Activated CD8-positive, alpha-beta memory T cell treated with anti-CD3 and anti-CD28 coated beads, Interleukin-2, amount 10 ng/mL, durations not matched to agents 7 days and 5 days (primary cell): ENCODE measurements around the gene HLCS. TPM values are rescaled to one million over a fixed set of nuclear protein-coding genes. Genes with fewer than 3 reads are reported as not detected.

Experiments
- ATAC-seq: fragments of 150-1000 bp; cut with Tn5 transposase; one replicate; pipeline ENCODE4 v1.10.0; 2021; ENCODE audit warnings: moderate library complexity
- CTCF ChIA-PET: fragments of 350-600 bp; sonication (Branson Sonifier 250); formaldehyde crosslinking; loops from one replicate; lab custom pipeline; 2021; ENCODE audit warnings: antibody characterized with exemption; lab: Charles Lee
- DNase-seq: peaks from one replicate; pipeline ENCODE4 v3.0.0-alpha.2; 2020
- H3K27ac Mint-ChIP-seq: one replicate; pipeline ENCODE4 v1.8.0; 2021; ENCODE audit warnings: mild to moderate bottlenecking, mixed read lengths
- H3K27me3 Mint-ChIP-seq: one replicate; pipeline ENCODE4 v1.8.0; 2021; ENCODE audit warnings: mixed read lengths
- H3K36me3 Mint-ChIP-seq: one replicate; pipeline ENCODE4 v1.8.0; 2021; ENCODE audit warnings: mild to moderate bottlenecking, mixed read lengths
- H3K4me1 Mint-ChIP-seq: one replicate; pipeline ENCODE4 v1.8.0; 2021; ENCODE audit warnings: mixed read lengths
- H3K4me3 Mint-ChIP-seq: one replicate; pipeline ENCODE4 v1.8.0; 2021; ENCODE audit warnings: mild to moderate bottlenecking, moderate library complexity, mixed read lengths
- H3K9me3 Mint-ChIP-seq: one replicate; pipeline ENCODE4 v1.8.0; 2022; ENCODE audit warnings: low read depth, mixed read lengths
- total RNA-seq, 2 experiments: library from RNA; stranded (reverse); gene quantifications; one replicate each; pipeline ENCODE4 v1.2.3, GENCODE V29; 2021

HLCS gene
- total RNA-seq, 2 experiments from 2014 or later = 14.2 to 16.2 TPM

DNA sequence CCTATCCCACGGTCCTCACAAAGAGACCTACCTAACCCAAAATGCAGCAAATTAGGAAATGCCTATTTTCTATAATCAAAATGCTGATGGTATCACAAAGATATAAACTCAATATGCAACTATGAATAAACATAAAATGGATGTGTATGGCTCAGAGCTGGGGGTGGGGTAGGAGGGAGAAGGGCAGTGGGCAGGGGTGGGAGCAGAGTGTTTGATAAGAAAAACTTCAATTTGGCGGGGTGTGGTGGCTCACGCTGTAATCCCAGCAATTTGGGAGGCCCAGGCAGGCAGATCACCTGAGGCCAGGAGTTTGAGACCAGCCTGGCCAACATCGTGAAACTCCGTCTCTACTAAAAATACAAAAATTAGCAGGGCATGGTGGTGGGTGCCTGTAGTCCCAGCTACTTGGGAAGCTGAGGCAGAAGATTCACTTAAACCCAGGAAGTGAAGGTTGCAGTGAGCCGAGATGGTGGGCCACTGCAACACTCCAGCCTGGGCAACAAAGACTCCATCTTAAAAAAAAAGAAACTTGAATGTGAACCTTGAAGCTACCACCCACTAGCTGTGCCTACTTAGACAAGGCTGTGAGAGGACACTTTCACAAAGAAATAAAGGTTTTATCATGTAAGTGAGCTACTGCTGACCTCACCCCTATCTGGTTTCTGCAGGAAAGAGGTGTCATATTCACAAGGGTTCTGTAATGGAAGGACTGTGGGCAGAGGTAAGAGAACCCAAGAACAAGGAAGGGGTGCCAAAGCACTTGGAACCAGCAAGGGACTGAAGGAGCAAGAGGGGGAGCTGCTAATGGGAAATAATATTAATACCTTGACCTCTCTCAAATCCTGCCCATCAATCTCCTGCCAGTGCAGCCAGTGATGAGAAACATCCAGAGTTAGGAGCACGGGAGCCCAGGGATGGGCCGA is 53.0 kb downstream of the HLCS start:
- H3K9me3 Mint-ChIP-seq = no peaks in the 10 kb centered on the region
- DNase-seq = no peak
- CTCF ChIA-PET = interaction anchor here (1.4 kb wide), 1 partner anchor 283 kb away, joined by 4 read pairs; no protein-coding TSS in a partner anchor
- no peaks in the 10 kb centered on the region for H3K27me3 Mint-ChIP-seq
- peaks cover 16% of the 10 kb centered on the region for H3K4me1 Mint-ChIP-seq
- H3K36me3 Mint-ChIP-seq = no peaks in the 10 kb centered on the region
- ATAC-seq = no peak
- no peak overlapping the region for H3K27ac Mint-ChIP-seq
- H3K4me3 Mint-ChIP-seq = no peak overlapping the region

GRCh38 chr21:36910581-36911307 is 55.7 kb downstream of the HLCS start:
- ATAC-seq (no peak), DNase-seq (no peak)
- peaks cover 7% of the 10 kb centered on the region for H3K4me1 Mint-ChIP-seq
- no peaks in the 10 kb centered on the region for H3K36me3 Mint-ChIP-seq
- CTCF ChIA-PET = no interaction called here
- no peak overlapping the region for H3K27ac Mint-ChIP-seq
- H3K27me3 Mint-ChIP-seq = no peaks in the 10 kb centered on the region
- H3K4me3 Mint-ChIP-seq = no peak overlapping the region
- H3K9me3 Mint-ChIP-seq = no peaks in the 10 kb centered on the region

DNA sequence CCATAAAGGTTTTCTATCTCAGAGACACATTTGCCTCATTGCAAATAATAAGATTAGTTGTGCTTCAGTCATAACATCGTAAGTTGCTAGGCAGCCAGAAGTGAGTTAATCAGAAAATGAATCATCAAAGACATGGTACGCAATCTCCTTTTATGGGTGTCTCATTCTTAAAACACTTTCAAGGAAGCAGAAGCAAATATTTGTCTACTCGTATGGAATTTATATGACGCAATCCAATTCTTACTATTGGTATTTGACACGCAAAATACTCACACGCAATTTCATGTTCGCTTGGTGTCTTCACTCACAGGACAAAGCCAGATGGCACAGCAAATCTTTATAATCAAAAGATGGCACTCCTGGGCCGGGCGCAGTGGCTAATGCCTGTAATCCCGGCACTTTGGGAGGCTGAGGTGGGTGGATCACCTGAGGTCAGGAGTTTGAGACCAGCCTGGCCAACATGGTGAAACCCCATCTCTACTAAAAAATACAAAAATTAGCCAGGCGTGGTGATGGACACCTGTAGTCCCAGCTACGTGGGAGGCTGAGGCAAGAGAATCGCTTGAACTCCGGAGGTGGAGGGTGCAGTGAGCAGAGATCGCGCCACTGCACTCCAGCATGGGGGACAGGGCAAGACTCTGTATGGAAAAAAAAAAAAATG is 56.4 kb downstream of the HLCS start:
- H3K4me1 Mint-ChIP-seq = peaks cover 7% of the 10 kb centered on the region
- H3K4me3 Mint-ChIP-seq = no peak overlapping the region
- no peaks in the 10 kb centered on the region for H3K27me3 Mint-ChIP-seq
- H3K9me3 Mint-ChIP-seq = no peaks in the 10 kb centered on the region
- CTCF ChIA-PET = no interaction called here
- ATAC-seq (peak; percentile 45), DNase-seq (no peak)
- no peak overlapping the region for H3K27ac Mint-ChIP-seq
- no peaks in the 10 kb centered on the region for H3K36me3 Mint-ChIP-seq

- Mint-ChIP-seq H3K27ac (no peak overlapping the region), H3K27me3 (no peaks in the 10 kb centered on the region), H3K36me3 (no peaks in the 10 kb centered on the region), H3K4me1 (peaks cover 10% of the 10 kb centered on the region), H3K9me3 (no peaks in the 10 kb centered on the region), H3K4me3 (no peak overlapping the region)
- no peak for DNase-seq
- CTCF ChIA-PET = no interaction called here
- no peak for ATAC-seq
These were observed 57.0 kb downstream of the HLCS start for GRCh38 chr21:36909423-36909822.

- Mint-ChIP-seq H3K9me3 (no peaks in the 10 kb centered on the region), H3K27me3 (no peaks in the 10 kb centered on the region), H3K4me1 (peaks cover 10% of the 10 kb centered on the region), H3K4me3 (no peak overlapping the region), H3K27ac (no peak overlapping the region), H3K36me3 (no peaks in the 10 kb centered on the region)
- ATAC-seq (no peak), DNase-seq (no peak)
- CTCF ChIA-PET = no interaction called here
These were observed 58.1 kb downstream of the HLCS start for GRCh38 chr21:36908260-36908908.

DNA sequence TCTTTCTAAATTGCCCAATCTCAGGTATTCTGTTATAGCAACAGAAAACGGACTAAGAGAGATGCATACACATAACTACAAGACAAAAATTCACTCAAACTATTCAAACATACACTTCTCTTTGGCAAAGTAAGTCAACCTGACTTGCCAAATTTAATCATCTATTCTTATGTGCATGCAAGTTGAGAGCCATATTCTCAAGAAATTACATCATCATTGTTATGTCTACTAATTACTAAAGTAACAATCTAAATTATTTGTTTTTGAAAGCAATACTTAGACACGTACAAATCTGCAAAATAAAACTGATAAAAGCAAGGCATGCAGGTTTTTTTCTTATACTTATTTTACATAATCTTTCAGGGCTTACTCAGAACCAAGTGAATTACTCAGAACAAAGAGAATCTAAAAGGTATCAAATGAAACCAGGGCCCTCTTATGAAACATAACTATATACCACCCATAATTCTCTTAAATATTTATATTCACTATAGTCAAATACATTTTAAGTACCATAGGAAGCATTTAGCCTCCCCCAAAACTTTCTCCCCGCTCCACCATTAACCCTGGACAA is 62.3 kb downstream of the HLCS start:
- CTCF ChIA-PET = no interaction called here

DNA sequence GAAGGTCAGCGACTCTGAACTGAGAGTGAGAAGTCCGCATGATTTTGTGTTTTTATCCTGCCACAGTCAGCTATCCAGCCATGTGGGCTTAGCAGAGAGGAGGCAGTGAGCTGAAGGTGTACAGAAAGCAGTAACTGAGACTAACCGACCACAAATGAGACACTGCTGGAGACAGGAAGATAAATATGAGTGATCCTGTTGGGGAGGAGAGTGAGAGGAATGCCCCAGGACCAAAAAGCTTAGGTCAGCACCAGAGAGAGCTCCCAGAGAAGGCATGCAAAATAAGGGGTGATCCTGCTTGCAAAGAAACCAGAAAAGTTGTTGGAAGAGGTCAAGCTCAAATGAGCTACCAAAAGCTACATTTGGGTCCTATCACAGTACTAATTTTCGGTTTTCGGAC is 63.7 kb downstream of the HLCS start:
- H3K36me3 Mint-ChIP-seq = peaks cover 2% of the 10 kb centered on the region
- no peaks in the 10 kb centered on the region for H3K9me3 Mint-ChIP-seq
- DNase-seq = no peak
- H3K27ac Mint-ChIP-seq = no peak overlapping the region
- peaks cover 15% of the 10 kb centered on the region for H3K4me1 Mint-ChIP-seq
- H3K4me3 Mint-ChIP-seq = no peak overlapping the region
- H3K27me3 Mint-ChIP-seq = no peaks in the 10 kb centered on the region
- ATAC-seq = no peak
- CTCF ChIA-PET = interaction anchor here (1.5 kb wide), 1 partner anchor 9 kb away, joined by 3 read pairs; no protein-coding TSS in a partner anchor

More for the DNA sequence above, 62.3 kb downstream of the HLCS start:
- Mint-ChIP-seq H3K27ac (no peak overlapping the region), H3K4me3 (no peak overlapping the region), H3K27me3 (no peaks in the 10 kb centered on the region), H3K9me3 (no peaks in the 10 kb centered on the region), H3K4me1 (peaks cover 15% of the 10 kb centered on the region), H3K36me3 (no peaks in the 10 kb centered on the region)
- ATAC-seq (no peak), DNase-seq (no peak)

- no peak for ATAC-seq
- CTCF ChIA-PET = interaction anchor here (1.5 kb wide), 1 partner anchor 9 kb away, joined by 3 read pairs; no protein-coding TSS in a partner anchor
These were observed 64.1 kb downstream of the HLCS start for GRCh38 chr21:36902331-36902730.

GRCh38 chr21:36901575-36901974 is 64.9 kb downstream of the HLCS start:
- H3K36me3 Mint-ChIP-seq = peaks cover 3% of the 10 kb centered on the region
- H3K4me1 Mint-ChIP-seq = peaks cover 15% of the 10 kb centered on the region
- no peaks in the 10 kb centered on the region for H3K9me3 Mint-ChIP-seq
- no peaks in the 10 kb centered on the region for H3K27me3 Mint-ChIP-seq
- H3K4me3 Mint-ChIP-seq = no peak overlapping the region
- H3K27ac Mint-ChIP-seq = no peak overlapping the region
- ATAC-seq (no peak), DNase-seq (no peak)
- CTCF ChIA-PET = no interaction called here

More at GRCh38 chr21:36902331-36902730, 64.1 kb downstream of the HLCS start:
- H3K36me3 Mint-ChIP-seq = peaks cover 2% of the 10 kb centered on the region
- H3K4me3 Mint-ChIP-seq = no peak overlapping the region
- no peak for DNase-seq
- H3K4me1 Mint-ChIP-seq = peaks cover 15% of the 10 kb centered on the region
- H3K27me3 Mint-ChIP-seq = no peaks in the 10 kb centered on the region
- no peaks in the 10 kb centered on the region for H3K9me3 Mint-ChIP-seq
- H3K27ac Mint-ChIP-seq = no peak overlapping the region

- Mint-ChIP-seq H3K36me3 (peaks cover 13% of the 10 kb centered on the region), H3K4me1 (no peaks in the 10 kb centered on the region), H3K4me3 (no peak overlapping the region), H3K9me3 (no peaks in the 10 kb centered on the region), H3K27me3 (no peaks in the 10 kb centered on the region), H3K27ac (no peak overlapping the region)
- DNase-seq (no peak), ATAC-seq (no peak)
- CTCF ChIA-PET = interaction anchor here (0.9 kb wide), 1 partner anchor 9 kb away, joined by 3 read pairs; no protein-coding TSS in a partner anchor
These were observed 72.9 kb downstream of the HLCS start for GRCh38 chr21:36893581-36893980.

DNA sequence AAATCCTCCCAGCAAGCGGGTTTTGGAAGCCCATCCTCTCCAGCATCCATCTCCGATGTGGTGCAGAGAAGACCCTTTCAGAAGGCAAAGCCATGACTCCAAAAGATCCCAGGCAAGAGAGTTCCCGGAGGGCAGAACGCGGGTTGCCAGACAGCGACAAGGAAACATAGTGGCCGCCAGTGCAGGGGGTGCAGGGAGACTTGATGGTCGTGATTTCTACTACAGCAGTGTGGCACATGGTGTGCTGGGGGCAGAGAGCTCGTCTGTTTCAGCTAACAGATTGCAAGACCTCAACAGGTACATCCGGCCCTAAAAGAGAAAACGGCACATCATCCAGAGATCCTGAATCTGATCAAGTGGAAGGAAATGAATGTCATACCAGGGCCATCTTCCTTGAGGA is 74.3 kb downstream of the HLCS start:
- no peak overlapping the region for H3K27ac Mint-ChIP-seq
- no peak overlapping the region for H3K4me3 Mint-ChIP-seq
- no peaks in the 10 kb centered on the region for H3K4me1 Mint-ChIP-seq
- H3K36me3 Mint-ChIP-seq = peaks cover 12% of the 10 kb centered on the region
- DNase-seq (no peak), ATAC-seq (no peak)
- CTCF ChIA-PET = no interaction called here
- no peaks in the 10 kb centered on the region for H3K27me3 Mint-ChIP-seq
- no peaks in the 10 kb centered on the region for H3K9me3 Mint-ChIP-seq

GRCh38 chr21:36891692-36892091 is 74.8 kb downstream of the HLCS start:
- H3K9me3 Mint-ChIP-seq = no peaks in the 10 kb centered on the region
- H3K27ac Mint-ChIP-seq = no peak overlapping the region
- no peaks in the 10 kb centered on the region for H3K4me1 Mint-ChIP-seq
- H3K4me3 Mint-ChIP-seq = no peak overlapping the region
- H3K27me3 Mint-ChIP-seq = no peaks in the 10 kb centered on the region
- H3K36me3 Mint-ChIP-seq = peaks cover 14% of the 10 kb centered on the region
- ATAC-seq = no peak
- DNase-seq = no peak
- CTCF ChIA-PET = no interaction called here
